AG10803 (cell line): ENCODE data around the gene BTN1A1.

ENCODE experiments used
- DNase-seq: peaks from one replicate; pipeline ENCODE4 v3.0.0; 2010; ENCODE audit warnings: low read depth
- H3K4me3 ChIP-seq: 2 replicates; pipeline ENCODE4 v1.5.1; 2011; ENCODE audit warnings: mild to moderate bottlenecking, low read length, control low read depth
- TF ChIP-seq, protein P1 (sequence below): conservative IDR thresholded peaks from 2 replicates; pipeline ENCODE4 v1.5.1; 2011; ENCODE audit warnings: mild to moderate bottlenecking, low read length, control low read depth, inconsistent platforms

The BTN1A1 gene

GRCh38 chr6:26552640-26553188 lies 52.6 kb downstream of the BTN1A1 start:
- TF ChIP-seq, protein P1, sequence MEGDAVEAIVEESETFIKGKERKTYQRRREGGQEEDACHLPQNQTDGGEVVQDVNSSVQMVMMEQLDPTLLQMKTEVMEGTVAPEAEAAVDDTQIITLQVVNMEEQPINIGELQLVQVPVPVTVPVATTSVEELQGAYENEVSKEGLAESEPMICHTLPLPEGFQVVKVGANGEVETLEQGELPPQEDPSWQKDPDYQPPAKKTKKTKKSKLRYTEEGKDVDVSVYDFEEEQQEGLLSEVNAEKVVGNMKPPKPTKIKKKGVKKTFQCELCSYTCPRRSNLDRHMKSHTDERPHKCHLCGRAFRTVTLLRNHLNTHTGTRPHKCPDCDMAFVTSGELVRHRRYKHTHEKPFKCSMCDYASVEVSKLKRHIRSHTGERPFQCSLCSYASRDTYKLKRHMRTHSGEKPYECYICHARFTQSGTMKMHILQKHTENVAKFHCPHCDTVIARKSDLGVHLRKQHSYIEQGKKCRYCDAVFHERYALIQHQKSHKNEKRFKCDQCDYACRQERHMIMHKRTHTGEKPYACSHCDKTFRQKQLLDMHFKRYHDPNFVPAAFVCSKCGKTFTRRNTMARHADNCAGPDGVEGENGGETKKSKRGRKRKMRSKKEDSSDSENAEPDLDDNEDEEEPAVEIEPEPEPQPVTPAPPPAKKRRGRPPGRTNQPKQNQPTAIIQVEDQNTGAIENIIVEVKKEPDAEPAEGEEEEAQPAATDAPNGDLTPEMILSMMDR: no peak
- H3K4me3 ChIP-seq: peak overlapping the region; percentile 55
- no peak for DNase-seq

GRCh38 chr6:26553264-26553634 lies 53.1 kb downstream of the BTN1A1 start:
- H3K4me3 ChIP-seq: peak overlapping the region; percentile 55
- peak; percentile 73 for DNase-seq
- TF ChIP-seq, protein P1: no peak

GRCh38 chr6:26553635-26554446 lies 53.7 kb downstream of the BTN1A1 start:
- H3K4me3 ChIP-seq: peak overlapping the region; percentile 55
- TF ChIP-seq, protein P1: no peak
- peak; percentile 96 for DNase-seq

DNA sequence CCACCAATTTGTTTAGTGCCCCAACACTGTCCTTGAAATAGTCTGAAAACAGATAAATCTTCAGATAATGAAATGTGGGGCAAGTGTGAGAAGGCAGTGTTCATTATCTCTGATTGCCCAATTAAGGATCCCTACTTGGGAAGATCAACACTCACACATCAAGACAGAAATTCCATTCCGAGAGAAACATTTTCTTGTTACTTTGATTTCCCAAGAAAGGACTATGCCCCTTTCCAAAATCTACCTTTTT lies 54.3 kb downstream of the BTN1A1 start:
- no peak for DNase-seq
- H3K4me3 ChIP-seq: peak overlapping the region; percentile 50
- TF ChIP-seq, protein P1: no peak

GRCh38 chr6:26554697-26555504 lies 54.8 kb downstream of the BTN1A1 start:
- peak; percentile 68 for DNase-seq

DNA sequence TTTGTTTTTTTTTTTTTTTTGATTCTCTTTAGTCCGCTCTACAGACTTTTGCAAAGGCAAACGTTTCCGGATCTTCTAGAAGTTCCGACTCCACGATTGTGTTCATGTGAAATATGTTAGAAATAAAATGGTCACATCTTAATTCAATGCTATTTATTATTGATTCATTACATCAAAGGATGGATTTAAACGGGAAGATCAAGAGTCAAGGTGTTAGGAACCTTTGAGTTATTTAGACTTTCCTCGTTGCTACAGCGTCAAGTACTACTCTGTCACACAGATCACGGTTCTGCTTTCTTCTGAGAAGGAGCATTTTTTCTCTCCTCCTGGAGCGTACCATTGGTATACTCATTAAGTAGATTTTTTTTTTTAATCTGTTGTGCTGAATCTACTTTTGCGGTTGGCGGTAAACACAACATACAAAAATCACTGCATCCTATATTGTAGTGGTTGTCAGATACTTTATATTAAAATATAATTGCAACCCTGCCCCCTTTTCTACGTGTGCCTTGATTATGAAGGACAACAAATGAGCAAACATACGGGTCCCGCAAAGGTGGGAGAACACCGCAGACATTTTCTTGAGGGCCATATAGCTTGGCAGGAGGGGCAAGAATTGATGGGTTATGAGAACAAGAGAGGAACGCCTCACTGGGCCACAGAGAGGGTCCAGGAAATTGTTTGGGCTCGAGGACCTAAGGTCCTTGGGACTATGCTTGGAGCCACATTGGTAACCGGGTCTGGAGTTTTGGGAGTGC lies 55.6 kb downstream of the BTN1A1 start:
- H3K4me3 ChIP-seq: peak overlapping the region; percentile 42
- DNase-seq: no peak
- TF ChIP-seq, protein P1: no peak

More at GRCh38 chr6:26554697-26555504, 54.8 kb downstream of the BTN1A1 start:
- peak overlapping the region; percentile 50 for H3K4me3 ChIP-seq
- TF ChIP-seq, protein P1: no peak
